Suprapubic skin (tissue), 4 donors: Measurements from ENCODE around the gene CEP295NL.

Experiments
- EP300 ChIP-seq: sonication (generic); formaldehyde crosslinking; IDR thresholded peaks from one replicate; pipeline ENCODE4 v1.6.1; 2017; ENCODE audit warnings: antibody characterized with exemption
- POLR2A ChIP-seq, 2 donors: fragments of 450-650 bp; IDR thresholded peaks; one replicate each; pipeline ENCODE4 v1.6.1; 2017; ENCODE audit warnings: antibody characterized with exemption in 2 of 2, mild to moderate bottlenecking in 2 of 2, moderate library complexity in 2 of 2
- POLR2AphosphoS5 ChIP-seq, 3 donors: sonication (generic); formaldehyde crosslinking; IDR thresholded peaks; one replicate each; pipeline ENCODE4 v1.6.1; 2017; ENCODE audit warnings: antibody characterized with exemption in 3 of 3
- TF ChIP-seq, protein P1 (sequence below), 2 donors: fragments of 200-600 bp in 1 of 2; fragments of 450-650 bp in 1 of 2; sonication (generic) in 1 of 2; IDR thresholded peaks; one replicate each; pipeline ENCODE4 v1.5.1; 2016 to 2019; ENCODE audit warnings: antibody characterized with exemption in 2 of 2, mild to moderate bottlenecking in 1 of 2, moderate library complexity in 1 of 2

DNA sequence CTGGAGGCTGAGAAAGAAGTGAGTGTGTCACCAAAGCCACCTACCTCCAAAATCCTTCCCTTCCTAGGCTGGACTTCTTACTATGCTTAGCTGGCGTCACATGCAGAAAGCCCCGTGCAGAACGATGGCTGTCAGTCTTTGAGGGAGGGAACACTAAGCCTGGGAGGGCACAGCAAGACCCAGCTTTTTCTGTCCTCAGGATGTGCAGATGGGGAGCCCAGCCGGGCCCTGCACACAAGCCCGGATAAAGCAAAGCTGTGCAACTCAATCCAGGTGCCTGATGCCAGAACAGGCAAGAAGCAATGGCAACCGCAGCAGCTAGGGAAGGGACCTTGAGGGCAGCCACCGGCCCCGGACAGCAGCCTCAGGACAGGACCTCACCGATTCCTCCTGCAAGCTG is 48.5 kb downstream of the CEP295NL start:
- TF ChIP-seq, protein P1, sequence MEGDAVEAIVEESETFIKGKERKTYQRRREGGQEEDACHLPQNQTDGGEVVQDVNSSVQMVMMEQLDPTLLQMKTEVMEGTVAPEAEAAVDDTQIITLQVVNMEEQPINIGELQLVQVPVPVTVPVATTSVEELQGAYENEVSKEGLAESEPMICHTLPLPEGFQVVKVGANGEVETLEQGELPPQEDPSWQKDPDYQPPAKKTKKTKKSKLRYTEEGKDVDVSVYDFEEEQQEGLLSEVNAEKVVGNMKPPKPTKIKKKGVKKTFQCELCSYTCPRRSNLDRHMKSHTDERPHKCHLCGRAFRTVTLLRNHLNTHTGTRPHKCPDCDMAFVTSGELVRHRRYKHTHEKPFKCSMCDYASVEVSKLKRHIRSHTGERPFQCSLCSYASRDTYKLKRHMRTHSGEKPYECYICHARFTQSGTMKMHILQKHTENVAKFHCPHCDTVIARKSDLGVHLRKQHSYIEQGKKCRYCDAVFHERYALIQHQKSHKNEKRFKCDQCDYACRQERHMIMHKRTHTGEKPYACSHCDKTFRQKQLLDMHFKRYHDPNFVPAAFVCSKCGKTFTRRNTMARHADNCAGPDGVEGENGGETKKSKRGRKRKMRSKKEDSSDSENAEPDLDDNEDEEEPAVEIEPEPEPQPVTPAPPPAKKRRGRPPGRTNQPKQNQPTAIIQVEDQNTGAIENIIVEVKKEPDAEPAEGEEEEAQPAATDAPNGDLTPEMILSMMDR (IDR thresholded peaks at IDR 0.05), result no peak
- TF ChIP-seq POLR2A (IDR thresholded peaks at IDR 0.05) (no peak), EP300 (no peak), POLR2AphosphoS5 (IDR thresholded peaks at IDR 0.05) (no peak)
